ENCODE data around the gene PLPPR3. TPM values are rescaled to one million over a fixed set of nuclear protein-coding genes. Genes with fewer than 3 reads are reported as not detected.

The PLPPR3 gene
- total RNA-seq, 1 experiment from 2014 or later, result 63.7 TPM

DNA sequence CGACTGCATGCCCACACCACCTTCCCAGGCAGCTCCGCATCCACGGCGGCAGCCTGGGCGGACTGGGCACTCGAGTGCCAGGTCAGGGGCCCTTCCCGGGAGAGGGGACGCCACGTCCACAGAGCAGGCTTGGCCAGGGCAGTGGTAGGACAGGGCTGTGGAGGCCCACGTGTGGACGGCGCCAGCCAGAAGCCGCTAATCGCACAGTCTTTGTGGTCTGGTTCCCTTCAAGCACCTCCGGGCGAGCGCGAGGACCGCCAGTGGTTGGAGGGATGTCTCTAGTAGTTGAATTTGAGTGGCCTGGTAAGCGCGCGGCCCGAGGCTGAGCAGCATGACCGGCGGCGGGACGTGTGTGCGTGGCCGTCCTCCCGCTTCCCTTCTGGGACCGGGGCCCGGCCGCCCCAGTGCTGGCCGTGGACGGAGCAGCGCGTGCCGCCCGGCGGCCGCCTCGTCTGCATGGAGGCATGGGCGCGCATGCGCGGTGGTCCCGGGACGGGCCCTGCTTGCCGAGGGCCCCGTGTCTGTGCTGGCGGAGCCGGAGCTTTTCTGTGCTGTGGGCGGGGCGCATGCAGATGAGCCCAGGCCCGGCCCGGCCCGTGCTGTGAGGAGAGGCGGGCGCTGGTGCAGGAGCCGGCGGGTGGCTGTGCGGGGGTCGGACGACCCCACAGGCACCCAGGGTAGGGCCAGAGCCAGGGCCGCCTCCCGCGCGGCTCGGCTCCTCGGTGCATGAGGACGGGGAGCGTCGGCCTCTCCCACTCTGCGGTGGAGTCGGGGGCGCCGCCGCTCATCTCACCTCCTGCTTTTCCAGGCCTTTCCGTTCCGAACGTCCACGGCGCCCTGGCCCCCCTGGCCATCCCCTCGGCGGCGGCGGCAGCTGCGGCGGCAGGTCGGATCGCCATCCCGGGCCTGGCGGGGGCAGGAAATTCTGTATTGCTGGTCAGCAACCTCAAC is 15.9 kb downstream of the PLPPR3 start:
- TF ChIP-seq, protein P1, sequence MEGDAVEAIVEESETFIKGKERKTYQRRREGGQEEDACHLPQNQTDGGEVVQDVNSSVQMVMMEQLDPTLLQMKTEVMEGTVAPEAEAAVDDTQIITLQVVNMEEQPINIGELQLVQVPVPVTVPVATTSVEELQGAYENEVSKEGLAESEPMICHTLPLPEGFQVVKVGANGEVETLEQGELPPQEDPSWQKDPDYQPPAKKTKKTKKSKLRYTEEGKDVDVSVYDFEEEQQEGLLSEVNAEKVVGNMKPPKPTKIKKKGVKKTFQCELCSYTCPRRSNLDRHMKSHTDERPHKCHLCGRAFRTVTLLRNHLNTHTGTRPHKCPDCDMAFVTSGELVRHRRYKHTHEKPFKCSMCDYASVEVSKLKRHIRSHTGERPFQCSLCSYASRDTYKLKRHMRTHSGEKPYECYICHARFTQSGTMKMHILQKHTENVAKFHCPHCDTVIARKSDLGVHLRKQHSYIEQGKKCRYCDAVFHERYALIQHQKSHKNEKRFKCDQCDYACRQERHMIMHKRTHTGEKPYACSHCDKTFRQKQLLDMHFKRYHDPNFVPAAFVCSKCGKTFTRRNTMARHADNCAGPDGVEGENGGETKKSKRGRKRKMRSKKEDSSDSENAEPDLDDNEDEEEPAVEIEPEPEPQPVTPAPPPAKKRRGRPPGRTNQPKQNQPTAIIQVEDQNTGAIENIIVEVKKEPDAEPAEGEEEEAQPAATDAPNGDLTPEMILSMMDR (IDR thresholded peaks at IDR 0.05), result no peak
- TF ChIP-seq POLR2AphosphoS5 (IDR thresholded peaks at IDR 0.05; ENCODE audit: low read depth, low read length), result no peak
- TF ChIP-seq SIN3A (IDR thresholded peaks at IDR 0.05; ENCODE audit: borderline replicate concordance, insufficient read depth, low read depth, low read length), result no peak
- no peak for TF ChIP-seq TCF7L2 (IDR thresholded peaks at IDR 0.05; ENCODE audit: low read depth, low read length)
- TF ChIP-seq, protein P2, sequence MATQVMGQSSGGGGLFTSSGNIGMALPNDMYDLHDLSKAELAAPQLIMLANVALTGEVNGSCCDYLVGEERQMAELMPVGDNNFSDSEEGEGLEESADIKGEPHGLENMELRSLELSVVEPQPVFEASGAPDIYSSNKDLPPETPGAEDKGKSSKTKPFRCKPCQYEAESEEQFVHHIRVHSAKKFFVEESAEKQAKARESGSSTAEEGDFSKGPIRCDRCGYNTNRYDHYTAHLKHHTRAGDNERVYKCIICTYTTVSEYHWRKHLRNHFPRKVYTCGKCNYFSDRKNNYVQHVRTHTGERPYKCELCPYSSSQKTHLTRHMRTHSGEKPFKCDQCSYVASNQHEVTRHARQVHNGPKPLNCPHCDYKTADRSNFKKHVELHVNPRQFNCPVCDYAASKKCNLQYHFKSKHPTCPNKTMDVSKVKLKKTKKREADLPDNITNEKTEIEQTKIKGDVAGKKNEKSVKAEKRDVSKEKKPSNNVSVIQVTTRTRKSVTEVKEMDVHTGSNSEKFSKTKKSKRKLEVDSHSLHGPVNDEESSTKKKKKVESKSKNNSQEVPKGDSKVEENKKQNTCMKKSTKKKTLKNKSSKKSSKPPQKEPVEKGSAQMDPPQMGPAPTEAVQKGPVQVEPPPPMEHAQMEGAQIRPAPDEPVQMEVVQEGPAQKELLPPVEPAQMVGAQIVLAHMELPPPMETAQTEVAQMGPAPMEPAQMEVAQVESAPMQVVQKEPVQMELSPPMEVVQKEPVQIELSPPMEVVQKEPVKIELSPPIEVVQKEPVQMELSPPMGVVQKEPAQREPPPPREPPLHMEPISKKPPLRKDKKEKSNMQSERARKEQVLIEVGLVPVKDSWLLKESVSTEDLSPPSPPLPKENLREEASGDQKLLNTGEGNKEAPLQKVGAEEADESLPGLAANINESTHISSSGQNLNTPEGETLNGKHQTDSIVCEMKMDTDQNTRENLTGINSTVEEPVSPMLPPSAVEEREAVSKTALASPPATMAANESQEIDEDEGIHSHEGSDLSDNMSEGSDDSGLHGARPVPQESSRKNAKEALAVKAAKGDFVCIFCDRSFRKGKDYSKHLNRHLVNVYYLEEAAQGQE (IDR thresholded peaks at IDR 0.05; ENCODE audit: insufficient read depth in 1 of 2, low read depth in 2 of 2, low read length in 1 of 2), result no peak
- ChIA-PET POLR2A (no interaction called here), CTCF (interaction anchor here (0.6 kb wide), 1 partner anchor 42 kb away, joined by 5 read pairs; no protein-coding TSS in a partner anchor)
- ATAC-seq (no peak), DNase-seq (ENCODE audit: low read depth, low spot score) (no peak)
- intact Hi-C loops (cut with micrococcal nuclease; ENCODE audit: unreplicated experiment) (no loop called here), in situ Hi-C loops (cut with HindIII; ENCODE audit: low pct_unique_long_range_greater_than_20kb, low sequenced_read_pairs) (no loop called here)
- no peak overlapping the region for H3K4me3 ChIP-seq (ENCODE audit: low read depth in 2 of 2, low read length in 2 of 2)
- H3K27ac ChIP-seq (ENCODE audit: low read length), result no peak overlapping the region
- H3K27me3 ChIP-seq (ENCODE audit: control insufficient read depth, insufficient read depth, low read length), result no peaks in the 10 kb centered on the region
- peaks cover 12% of the 10 kb centered on the region for H3K36me3 ChIP-seq (ENCODE audit: control insufficient read depth, insufficient read depth, low read length)
- BruUV-seq (replicated peaks), result no TSS peak
- H3K9me3 ChIP-seq (ENCODE audit: control insufficient read depth, insufficient read depth, low read depth, low read length), result no peaks in the 10 kb centered on the region
- peaks cover 10% of the 10 kb centered on the region for H3K4me1 ChIP-seq (ENCODE audit: control insufficient read depth, insufficient read depth, low read length)

DNA sequence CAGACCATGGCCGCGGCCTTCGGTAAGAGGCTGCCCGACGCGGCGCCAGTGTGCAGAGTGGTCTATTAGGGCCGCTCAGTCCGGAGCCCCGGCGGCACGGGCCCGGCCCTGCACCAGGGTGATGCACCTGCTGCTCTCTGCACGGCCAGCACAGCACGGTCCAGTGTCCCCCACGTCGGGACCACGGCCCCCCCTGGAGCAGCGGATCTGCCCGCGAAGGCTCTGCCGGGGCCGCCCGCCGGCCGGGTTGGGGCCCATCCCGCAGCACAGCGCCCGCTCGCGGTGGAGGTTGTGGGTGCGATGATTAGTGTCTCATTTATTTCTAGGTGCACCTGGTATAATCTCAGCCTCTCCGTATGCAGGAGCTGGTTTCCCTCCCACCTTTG is 16.6 kb downstream of the PLPPR3 start:
- intact Hi-C loops (cut with micrococcal nuclease; ENCODE audit: unreplicated experiment), result no loop called here

More for the DNA sequence above, 16.6 kb downstream of the PLPPR3 start:
- Histone ChIP-seq H3K4me3 (ENCODE audit: low read depth in 2 of 2, low read length in 2 of 2) (no peak overlapping the region), H3K27ac (ENCODE audit: low read length) (no peak overlapping the region), H3K36me3 (ENCODE audit: control insufficient read depth, insufficient read depth, low read length) (peaks cover 14% of the 10 kb centered on the region), H3K27me3 (ENCODE audit: control insufficient read depth, insufficient read depth, low read length) (no peaks in the 10 kb centered on the region), H3K4me1 (ENCODE audit: control insufficient read depth, insufficient read depth, low read length) (peaks cover 17% of the 10 kb centered on the region), H3K9me3 (ENCODE audit: control insufficient read depth, insufficient read depth, low read depth, low read length) (no peaks in the 10 kb centered on the region)
- DNase-seq (ENCODE audit: low read depth, low spot score), result no peak
- TF ChIP-seq, protein P1 (IDR thresholded peaks at IDR 0.05), result no peak
- TF ChIP-seq SIN3A (IDR thresholded peaks at IDR 0.05; ENCODE audit: borderline replicate concordance, insufficient read depth, low read depth, low read length) (no peak), TCF7L2 (IDR thresholded peaks at IDR 0.05; ENCODE audit: low read depth, low read length) (no peak), POLR2AphosphoS5 (IDR thresholded peaks at IDR 0.05; ENCODE audit: low read depth, low read length) (no peak; the same call in 1 of the 2 replicates)
- TF ChIP-seq, protein P2 (IDR thresholded peaks at IDR 0.05; ENCODE audit: insufficient read depth in 1 of 2, low read depth in 2 of 2, low read length in 1 of 2), result no peak
- BruUV-seq (replicated peaks), result no TSS peak
- POLR2A ChIA-PET, result interaction anchor here (0.5 kb wide), 1 partner anchor 12 kb away, joined by 3 read pairs; no protein-coding TSS in a partner anchor
- in situ Hi-C loops (cut with HindIII; ENCODE audit: low pct_unique_long_range_greater_than_20kb, low sequenced_read_pairs), result no loop called here
- ATAC-seq, result no peak
- CTCF ChIA-PET, result no interaction called here
